LNCaP clone FGC (cell line): ENCODE data around the gene BCOR.

Source experiments
- DNase-seq: peaks from one replicate; pipeline ENCODE4 v3.0.0-alpha.2; 2011; ENCODE audit warnings: low read depth
- H3K4me3 ChIP-seq: 2 replicates; pipeline ENCODE4 v1.5.1; 2011; ENCODE audit warnings: mild to moderate bottlenecking, low read depth, low read length, control low read depth
- TF ChIP-seq, protein P1 (sequence below): IDR thresholded peaks from 2 replicates; pipeline ENCODE4 v1.5.1; 2012; ENCODE audit warnings: mild to moderate bottlenecking; ENCODE audit not compliant: control insufficient read depth, insufficient read depth; ENCODE audit errors: extremely low read depth

BCOR gene

DNA sequence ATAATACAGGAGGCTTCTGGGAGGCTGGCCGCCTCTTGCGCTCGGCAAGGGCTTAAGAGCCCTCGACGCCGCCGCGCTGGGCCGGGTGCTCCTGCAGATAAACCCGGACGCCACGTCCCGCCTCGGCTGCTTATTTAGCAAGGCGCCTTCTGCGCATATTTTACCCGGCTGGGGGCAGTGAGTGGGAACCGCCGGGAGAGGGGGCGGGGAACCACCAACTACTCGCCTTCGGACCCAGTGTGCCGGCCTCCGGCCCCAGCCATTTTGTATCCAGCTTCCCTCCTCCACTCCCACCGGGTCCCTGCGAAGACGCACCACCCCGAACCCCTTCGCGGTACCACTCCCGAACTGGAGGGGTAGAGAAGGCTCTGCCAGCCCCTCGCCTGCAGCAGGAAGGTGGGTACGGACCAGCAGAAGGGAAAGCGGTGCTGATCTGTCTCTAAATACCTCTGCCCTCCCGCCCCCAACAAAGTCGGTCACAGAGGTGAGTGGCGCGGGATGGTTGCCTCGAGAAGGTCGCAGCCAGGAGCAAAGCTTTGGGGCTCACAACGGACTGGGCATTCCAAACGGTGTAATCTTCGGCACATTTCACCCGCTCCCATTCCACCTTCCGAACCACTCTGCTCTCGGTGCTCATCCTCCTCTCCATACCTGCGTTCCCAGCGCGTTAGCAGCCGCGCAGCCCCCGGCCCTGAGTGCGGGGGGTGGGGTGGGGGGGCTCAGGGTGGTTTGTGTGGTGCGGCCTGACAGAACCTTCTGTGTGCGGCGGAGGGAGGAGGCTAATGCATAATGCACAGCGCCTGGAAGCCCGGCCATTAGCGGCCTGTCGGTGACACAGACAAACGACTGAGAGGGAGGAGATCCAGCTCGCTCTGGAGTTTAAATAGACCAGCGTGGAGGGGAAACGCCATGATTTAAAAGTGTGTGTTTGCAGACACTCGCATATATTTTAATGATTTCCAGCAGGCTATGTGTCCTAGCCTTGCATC is 4.9 kb upstream of the BCOR start:
- H3K4me3 ChIP-seq: no peak overlapping the region
- TF ChIP-seq, protein P1, sequence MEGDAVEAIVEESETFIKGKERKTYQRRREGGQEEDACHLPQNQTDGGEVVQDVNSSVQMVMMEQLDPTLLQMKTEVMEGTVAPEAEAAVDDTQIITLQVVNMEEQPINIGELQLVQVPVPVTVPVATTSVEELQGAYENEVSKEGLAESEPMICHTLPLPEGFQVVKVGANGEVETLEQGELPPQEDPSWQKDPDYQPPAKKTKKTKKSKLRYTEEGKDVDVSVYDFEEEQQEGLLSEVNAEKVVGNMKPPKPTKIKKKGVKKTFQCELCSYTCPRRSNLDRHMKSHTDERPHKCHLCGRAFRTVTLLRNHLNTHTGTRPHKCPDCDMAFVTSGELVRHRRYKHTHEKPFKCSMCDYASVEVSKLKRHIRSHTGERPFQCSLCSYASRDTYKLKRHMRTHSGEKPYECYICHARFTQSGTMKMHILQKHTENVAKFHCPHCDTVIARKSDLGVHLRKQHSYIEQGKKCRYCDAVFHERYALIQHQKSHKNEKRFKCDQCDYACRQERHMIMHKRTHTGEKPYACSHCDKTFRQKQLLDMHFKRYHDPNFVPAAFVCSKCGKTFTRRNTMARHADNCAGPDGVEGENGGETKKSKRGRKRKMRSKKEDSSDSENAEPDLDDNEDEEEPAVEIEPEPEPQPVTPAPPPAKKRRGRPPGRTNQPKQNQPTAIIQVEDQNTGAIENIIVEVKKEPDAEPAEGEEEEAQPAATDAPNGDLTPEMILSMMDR: no peak
- DNase-seq: no peak

DNA sequence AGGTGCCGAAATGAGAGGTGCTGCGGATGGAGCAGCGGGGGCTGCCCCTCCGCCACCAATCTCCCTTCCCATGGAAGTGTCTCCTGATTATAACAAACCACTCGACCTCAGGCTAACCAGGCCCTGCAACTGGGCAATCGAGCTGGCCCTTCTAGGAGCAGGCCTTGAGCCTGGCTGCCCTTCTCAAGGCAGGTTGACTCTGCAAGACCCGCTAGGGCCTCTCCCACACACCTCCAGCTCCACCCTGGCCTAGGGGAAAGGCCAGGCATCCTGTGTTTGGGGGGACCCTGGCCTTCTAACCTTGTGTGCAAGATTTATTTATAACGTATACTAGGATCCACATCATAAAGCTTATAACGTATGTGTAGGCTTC is 3.7 kb upstream of the BCOR start:
- TF ChIP-seq, protein P1: no peak
- no peak for DNase-seq
- no peak overlapping the region for H3K4me3 ChIP-seq

DNA sequence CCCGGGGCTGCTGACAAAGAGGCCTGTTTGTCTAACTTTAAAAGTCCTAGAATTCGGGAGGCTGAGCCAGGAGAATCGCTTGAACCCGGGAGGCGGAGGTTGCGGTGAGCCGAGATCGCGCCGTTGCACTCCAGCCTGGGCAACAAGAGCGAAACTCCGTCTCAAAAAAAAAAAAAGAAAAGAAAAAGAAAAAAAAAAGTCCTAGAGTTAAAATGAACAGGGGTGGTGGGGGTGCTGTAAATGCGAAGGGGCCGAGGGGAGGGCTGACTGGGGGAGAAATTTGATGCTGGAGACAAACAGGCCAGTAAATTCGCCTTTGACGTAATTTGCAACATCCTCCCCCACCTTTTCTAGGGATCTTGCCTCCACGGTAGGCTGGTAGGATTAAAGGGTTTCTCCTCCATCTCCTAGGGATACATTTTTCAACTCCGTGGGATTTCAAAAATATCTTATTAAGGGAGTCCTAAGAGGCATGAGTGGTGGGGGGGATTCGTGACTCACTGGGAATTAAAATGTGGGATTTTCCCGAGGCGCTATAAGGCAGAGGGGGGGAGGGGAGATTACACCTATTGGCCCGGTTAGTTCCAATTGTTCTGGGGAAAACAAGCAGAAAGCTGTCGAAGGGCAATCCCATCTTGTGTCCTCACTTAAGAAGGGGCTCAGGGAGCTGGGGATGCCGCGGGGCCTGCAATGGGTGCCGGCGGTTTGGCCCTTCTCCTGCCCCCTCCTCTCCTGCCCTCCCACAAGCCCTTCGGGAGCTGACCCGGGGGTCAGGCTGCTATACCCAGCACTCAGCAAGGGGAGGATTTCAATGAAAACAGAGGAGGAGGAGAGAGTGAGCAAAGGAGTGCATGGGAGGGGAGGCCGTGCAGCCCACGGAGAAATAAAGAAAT is 3.0 kb upstream of the BCOR start:
- TF ChIP-seq, protein P1: no peak
- no peak overlapping the region for H3K4me3 ChIP-seq

DNA sequence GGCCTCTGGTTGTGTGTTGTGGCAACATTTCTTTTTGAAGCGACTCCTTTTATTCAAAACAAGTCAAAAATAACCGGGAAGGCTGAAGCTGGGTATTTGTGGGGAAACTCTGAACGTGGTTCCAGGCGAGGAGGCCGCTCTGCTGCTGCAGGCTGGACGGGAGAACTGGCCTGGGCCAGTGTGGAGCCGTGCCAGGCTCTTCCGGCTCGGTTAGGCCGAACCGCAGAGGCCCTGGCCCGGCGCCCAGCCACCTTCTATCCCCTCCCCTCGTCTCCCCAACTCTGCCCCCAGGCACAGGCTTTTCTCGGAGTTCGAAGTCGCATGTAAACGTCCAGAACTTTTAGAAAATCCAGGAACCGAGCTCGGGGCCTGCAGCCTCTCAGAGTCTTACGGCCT is 2.4 kb upstream of the BCOR start:
- no peak for DNase-seq
- TF ChIP-seq, protein P1: no peak
- no peak overlapping the region for H3K4me3 ChIP-seq

More for the DNA sequence above, 3.0 kb upstream of the BCOR start:
- DNase-seq: no peak

DNA sequence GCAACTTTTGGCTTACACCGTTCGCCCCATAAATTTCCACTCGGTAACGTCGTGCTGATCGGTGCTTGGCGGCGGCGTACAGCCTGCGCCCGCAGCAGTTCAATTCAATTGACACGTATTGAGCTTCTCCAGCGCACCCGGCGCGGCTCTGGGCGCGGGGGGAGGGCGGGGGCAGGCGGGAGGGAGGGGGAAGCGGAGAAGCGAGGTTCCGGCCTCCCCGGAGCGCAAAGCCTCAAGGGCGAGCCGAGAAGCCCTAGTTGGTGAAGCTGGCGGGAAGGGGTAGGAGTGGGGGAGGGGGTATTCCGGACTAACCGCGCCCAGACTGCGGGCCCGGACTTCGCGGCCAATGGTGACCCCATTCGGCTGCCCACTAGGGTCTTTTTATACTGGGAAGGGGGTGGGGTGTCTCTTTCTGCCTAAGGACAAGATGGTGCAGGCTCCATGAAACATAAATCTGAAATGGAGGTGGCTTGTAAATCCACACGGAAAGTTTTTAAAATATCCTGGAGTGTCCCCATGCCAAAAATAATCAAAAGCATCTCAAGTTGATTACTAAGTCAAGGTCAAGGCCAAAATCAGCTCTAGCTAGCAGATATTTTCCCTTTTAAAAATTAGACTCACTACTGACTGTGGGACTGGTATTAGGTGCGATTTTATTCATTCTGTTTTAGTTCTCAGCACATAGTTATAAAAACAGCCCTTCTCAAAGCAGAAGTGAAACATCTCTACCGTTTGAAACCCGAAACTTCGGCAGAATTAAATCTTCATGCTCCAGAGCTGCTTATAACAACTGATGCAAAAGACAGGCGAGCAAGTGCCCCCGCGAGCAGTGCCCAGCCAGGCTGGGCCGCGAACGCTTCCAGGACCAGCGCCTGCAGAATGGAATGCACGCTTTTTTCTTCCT is 1.5 kb upstream of the BCOR start:
- TF ChIP-seq, protein P1: no peak
- peak overlapping the region; percentile 63 for H3K4me3 ChIP-seq
- DNase-seq: no peak
